Ascending aorta (tissue), 2 donors: ENCODE results near the gene SOD2. TPM values are rescaled to one million over a fixed set of nuclear protein-coding genes. Genes with fewer than 3 reads are reported as not detected.
A peak's percentile ranks its signal among the peaks of the same experiment; 100 is the strongest.

Source experiments
- DNase-seq, 2 donors: peaks; one replicate each; pipeline ENCODE4 v3.0.0-alpha.2; 2019; ENCODE audit warnings: low spot score in 2 of 2
- H3K27ac ChIP-seq, 2 donors: fragments of 200-600 bp; sonication (generic); one replicate each; pipeline ENCODE4 v1.5.1; 2016 to 2017; ENCODE audit warnings: mild to moderate bottlenecking in 1 of 2
- H3K27me3 ChIP-seq: fragments of 200-600 bp; sonication (generic); one replicate; pipeline ENCODE4 v1.5.1; 2017
- H3K36me3 ChIP-seq, 2 donors: fragments of 200-600 bp; sonication (generic); one replicate each; pipeline ENCODE4 v1.5.1; 2016
- H3K4me1 ChIP-seq, 2 donors: fragments of 200-600 bp; sonication (generic); one replicate each; pipeline ENCODE4 v1.5.1; 2016 to 2017; ENCODE audit warnings: mild to moderate bottlenecking in 1 of 2
- H3K4me3 ChIP-seq, 2 donors: fragments of 200-600 bp; sonication (generic); one replicate each; pipeline ENCODE4 v1.5.1; 2016 to 2017; ENCODE audit warnings: mild to moderate bottlenecking in 1 of 2
- H3K9me3 ChIP-seq, 2 donors: fragments of 200-600 bp; sonication (generic); one replicate each; pipeline ENCODE4 v1.5.1; 2016
- intact Hi-C: fragments of 100-400 bp; cut with DNase I; formaldehyde crosslinking; loops from one replicate; pipeline ENCODE4 v1.15.1; 2023
- total RNA-seq: library from RNA; depleted of rRNA; stranded (reverse); fragments of >200 nt; gene quantifications from one replicate; pipeline ENCODE4 v1.1.0, GENCODE V29; 2016
- TF ChIP-seq, protein P1 (sequence below), 3 experiments: fragments of 200-600 bp in 2 of 3; fragments of 450-650 bp in 1 of 3; sonication (generic) in 2 of 3; IDR thresholded peaks; one replicate each; pipeline ENCODE4 v1.5.1; 2016 to 2019; ENCODE audit warnings: antibody characterized with exemption in 3 of 3, mild to moderate bottlenecking in 1 of 3, moderate library complexity in 1 of 3

The SOD2 gene
- total RNA-seq, 1 donor from 2014 or later: 205 TPM

DNA sequence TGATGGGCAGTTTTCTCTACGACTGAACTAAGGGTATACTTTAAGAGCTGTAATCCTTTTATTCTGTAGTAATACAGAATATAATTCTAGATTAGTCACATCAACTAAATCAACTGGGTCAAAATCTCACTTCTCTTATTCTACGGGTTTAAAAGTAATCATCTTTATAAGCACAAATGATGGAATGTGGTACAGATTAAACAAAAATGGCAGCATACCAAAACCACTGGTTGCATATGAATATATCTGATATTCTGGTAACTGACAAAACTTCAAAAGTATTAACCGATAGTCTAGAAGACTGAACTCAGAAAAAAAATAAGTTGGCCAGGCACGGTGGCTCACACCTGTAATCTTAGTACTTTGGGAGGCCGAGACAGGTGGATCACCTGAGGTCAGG is 7.0 kb downstream of the SOD2 start:
- peaks cover 45 to 82% of the 10 kb centered on the region in 2 donors for H3K36me3 ChIP-seq
- H3K4me3 ChIP-seq: no peak overlapping the region
- DNase-seq: no peak
- no peaks in the 10 kb centered on the region for H3K9me3 ChIP-seq
- H3K4me1 ChIP-seq: no peaks in the 10 kb centered on the region
- no peaks in the 10 kb centered on the region for H3K27me3 ChIP-seq
- intact Hi-C loops: no loop called here
- TF ChIP-seq, protein P1, sequence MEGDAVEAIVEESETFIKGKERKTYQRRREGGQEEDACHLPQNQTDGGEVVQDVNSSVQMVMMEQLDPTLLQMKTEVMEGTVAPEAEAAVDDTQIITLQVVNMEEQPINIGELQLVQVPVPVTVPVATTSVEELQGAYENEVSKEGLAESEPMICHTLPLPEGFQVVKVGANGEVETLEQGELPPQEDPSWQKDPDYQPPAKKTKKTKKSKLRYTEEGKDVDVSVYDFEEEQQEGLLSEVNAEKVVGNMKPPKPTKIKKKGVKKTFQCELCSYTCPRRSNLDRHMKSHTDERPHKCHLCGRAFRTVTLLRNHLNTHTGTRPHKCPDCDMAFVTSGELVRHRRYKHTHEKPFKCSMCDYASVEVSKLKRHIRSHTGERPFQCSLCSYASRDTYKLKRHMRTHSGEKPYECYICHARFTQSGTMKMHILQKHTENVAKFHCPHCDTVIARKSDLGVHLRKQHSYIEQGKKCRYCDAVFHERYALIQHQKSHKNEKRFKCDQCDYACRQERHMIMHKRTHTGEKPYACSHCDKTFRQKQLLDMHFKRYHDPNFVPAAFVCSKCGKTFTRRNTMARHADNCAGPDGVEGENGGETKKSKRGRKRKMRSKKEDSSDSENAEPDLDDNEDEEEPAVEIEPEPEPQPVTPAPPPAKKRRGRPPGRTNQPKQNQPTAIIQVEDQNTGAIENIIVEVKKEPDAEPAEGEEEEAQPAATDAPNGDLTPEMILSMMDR (IDR thresholded peaks at IDR 0.05): no peak
- no peak overlapping the region for H3K27ac ChIP-seq

DNA sequence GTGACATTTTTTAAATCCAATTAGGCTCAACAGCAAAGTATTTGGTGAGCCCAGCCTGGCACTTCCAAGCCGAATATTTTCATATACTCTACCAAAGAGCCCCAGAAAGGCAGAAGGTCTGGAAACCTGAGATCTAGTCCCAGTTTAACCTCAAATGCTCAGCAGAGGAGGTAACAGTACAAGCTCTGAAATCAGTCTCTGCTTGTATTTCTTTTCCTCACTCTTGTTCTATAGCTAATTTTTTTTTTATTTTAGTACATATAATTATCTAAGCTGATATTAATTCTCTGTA is 9.1 kb downstream of the SOD2 start:
- no peak overlapping the region for H3K27ac ChIP-seq
- H3K9me3 ChIP-seq: no peaks in the 10 kb centered on the region
- DNase-seq: no peak
- no peaks in the 10 kb centered on the region for H3K27me3 ChIP-seq
- peaks cover 41 to 86% of the 10 kb centered on the region in 2 donors for H3K36me3 ChIP-seq
- TF ChIP-seq, protein P1 (IDR thresholded peaks at IDR 0.05): no peak
- H3K4me1 ChIP-seq: no peaks in the 10 kb centered on the region
- intact Hi-C loops: no loop called here
- H3K4me3 ChIP-seq: no peak overlapping the region

DNA sequence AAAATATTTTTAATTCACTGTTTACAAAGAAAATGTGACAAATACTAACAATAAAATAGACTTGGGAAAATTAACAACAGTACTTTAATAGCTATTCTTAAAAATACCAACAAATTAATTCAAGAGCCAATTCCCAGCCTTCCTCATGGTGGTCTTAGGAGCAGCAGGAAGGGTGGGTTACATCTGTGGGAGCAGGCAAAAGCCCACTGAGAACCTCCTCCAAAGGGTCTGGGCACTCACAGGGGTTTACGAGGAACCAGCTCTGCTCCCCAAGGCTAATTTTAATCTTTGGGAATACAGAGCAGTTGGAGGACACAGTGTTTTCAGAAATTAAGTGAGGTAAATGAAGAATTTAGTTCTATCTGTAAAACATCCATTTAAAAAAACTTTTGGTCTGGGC is 10.2 kb downstream of the SOD2 start:
- TF ChIP-seq, protein P1 (IDR thresholded peaks at IDR 0.05): no peak
- peaks cover 42 to 89% of the 10 kb centered on the region in 2 donors for H3K36me3 ChIP-seq
- no peaks in the 10 kb centered on the region for H3K9me3 ChIP-seq
- intact Hi-C loops: no loop called here
- no peak overlapping the region for H3K27ac ChIP-seq
- H3K27me3 ChIP-seq: no peaks in the 10 kb centered on the region
- no peaks in the 10 kb centered on the region for H3K4me1 ChIP-seq
- DNase-seq: no peak
- H3K4me3 ChIP-seq: no peak overlapping the region

DNA sequence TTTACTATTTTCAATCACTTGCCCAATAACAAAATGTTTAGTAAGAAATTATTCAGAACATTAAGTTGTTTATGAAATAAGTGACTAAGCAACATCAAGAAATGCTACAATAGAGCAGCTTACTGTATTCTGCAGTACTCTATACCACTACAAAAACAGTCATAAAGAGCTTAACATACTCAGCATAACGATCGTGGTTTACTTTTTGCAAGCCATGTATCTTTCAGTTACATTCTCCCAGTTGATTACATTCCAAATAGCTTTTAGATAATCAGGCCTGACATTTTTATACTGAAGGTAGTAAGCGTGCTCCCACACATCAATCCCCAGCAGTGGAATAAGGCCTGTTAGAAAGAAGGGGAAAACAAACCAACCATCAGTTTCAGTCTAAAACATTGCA is 10.7 kb downstream of the SOD2 start:
- Histone ChIP-seq H3K4me3 (no peak overlapping the region), H3K27me3 (no peaks in the 10 kb centered on the region), H3K9me3 (no peaks in the 10 kb centered on the region), H3K27ac (no peak overlapping the region), H3K4me1 (no peaks in the 10 kb centered on the region), H3K36me3 (peaks cover 42 to 88% of the 10 kb centered on the region in 2 donors)
- TF ChIP-seq, protein P1 (IDR thresholded peaks at IDR 0.05): no peak
- intact Hi-C loops: no loop called here
- no peak for DNase-seq

DNA sequence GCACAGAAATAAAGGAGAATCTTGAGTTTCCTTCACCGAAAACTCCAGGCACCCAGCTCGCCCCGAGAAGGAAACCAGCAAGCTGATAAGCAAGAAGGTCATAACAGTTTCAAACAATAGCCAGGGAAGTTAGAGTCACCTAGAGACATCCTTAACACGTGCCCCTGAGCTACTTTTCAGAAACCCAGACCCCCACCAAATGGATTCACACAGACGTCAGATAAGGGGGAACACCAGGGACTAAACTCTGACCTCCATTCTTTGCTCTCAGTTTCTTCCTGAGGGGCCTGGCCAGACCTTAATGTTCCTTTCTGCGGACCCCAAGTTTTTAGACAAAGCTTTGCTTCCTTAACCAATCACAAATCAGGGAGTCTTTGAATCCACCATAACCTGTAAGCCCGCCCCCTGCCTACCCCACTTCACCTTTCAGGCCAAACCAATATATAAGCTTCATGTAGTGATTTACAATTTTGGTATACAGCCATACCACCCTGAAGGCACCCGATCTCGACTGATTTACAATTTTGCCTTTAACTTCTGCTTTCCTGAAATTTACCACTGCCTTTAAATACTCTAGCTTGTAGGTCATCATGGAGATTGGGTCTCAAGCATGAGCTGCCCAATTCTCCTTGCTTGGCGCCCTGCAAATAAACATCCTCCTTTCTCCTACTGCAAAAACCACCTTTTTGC is 11.7 kb downstream of the SOD2 start:
- Histone ChIP-seq H3K27me3 (no peaks in the 10 kb centered on the region), H3K9me3 (no peaks in the 10 kb centered on the region), H3K4me1 (no peaks in the 10 kb centered on the region), H3K27ac (no peak overlapping the region), H3K36me3 (peaks cover 39 to 80% of the 10 kb centered on the region in 2 donors), H3K4me3 (no peak overlapping the region)
- TF ChIP-seq, protein P1 (IDR thresholded peaks at IDR 0.05): no peak
- no peak for DNase-seq
- intact Hi-C loops: no loop called here

DNA sequence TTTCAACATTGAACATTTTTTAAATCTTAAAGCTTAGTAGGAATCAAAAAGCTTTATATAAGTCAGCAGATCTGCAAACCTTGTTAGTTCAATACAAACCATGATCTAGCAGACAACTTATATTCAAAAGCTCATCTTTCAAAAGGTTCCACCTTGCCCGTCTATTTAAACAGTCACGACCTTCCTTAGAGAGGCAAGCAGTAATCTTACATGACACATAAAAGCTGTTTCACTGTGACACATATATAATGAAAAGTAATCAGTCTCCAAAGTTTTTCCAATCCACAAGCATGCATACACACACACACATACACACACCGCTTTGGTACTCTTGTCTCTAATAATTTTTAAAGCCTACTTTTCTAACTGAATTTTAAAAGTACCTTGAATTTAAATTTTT is 12.9 kb downstream of the SOD2 start:
- Histone ChIP-seq H3K36me3 (peaks cover 38 to 68% of the 10 kb centered on the region in 2 donors), H3K27me3 (no peaks in the 10 kb centered on the region), H3K4me3 (no peak overlapping the region), H3K27ac (peak overlapping the region in 1 of 2 donors; percentile 20), H3K9me3 (no peaks in the 10 kb centered on the region), H3K4me1 (no peaks in the 10 kb centered on the region)
- DNase-seq: no peak
- intact Hi-C loops: no loop called here
- TF ChIP-seq, protein P1 (IDR thresholded peaks at IDR 0.05): no peak
